HL-60 (cell line): ENCODE measurements around the gene MAP7D2.

ENCODE experiments used
- DNase-seq, 2 experiments: peaks; one replicate each; pipeline ENCODE4 v3.0.0-alpha.2; 2010 to 2020; ENCODE audit warnings: low read depth in 1 of 2, low spot score in 1 of 2
- H3K27ac ChIP-seq: fragments of 250-450 bp; sonication (Bioruptor Pico); replicated peaks from 2 replicates; pipeline ENCODE4 v1.5.1; 2020; ENCODE audit warnings: mild to moderate bottlenecking, moderate library complexity
- H3K27me3 ChIP-seq: fragments of 250-450 bp; sonication (Bioruptor Pico); 2 replicates; pipeline ENCODE4 v1.5.1; 2021; ENCODE audit warnings: mild to moderate bottlenecking, moderate library complexity; ENCODE audit not compliant: insufficient read depth, poor library complexity, severe bottlenecking
- H3K4me3 ChIP-seq: replicated peaks from 2 replicates; pipeline ENCODE4 v1.5.1; 2011; ENCODE audit warnings: mild to moderate bottlenecking, control low read depth, low read length; ENCODE audit not compliant: insufficient read depth
- CTCF ChIP-seq: IDR thresholded peaks from one replicate; pipeline ENCODE4 v1.5.1; 2011; ENCODE audit warnings: low read length, control low read depth, inconsistent platforms; ENCODE audit not compliant: insufficient read depth
- GABPA ChIP-seq: IDR thresholded peaks from 2 replicates; pipeline ENCODE4 v1.6.1; 2012; ENCODE audit warnings: low read depth
- POLR2AphosphoS5 ChIP-seq: IDR thresholded peaks from 2 replicates; pipeline ENCODE4 v1.6.1; 2012; ENCODE audit warnings: low read depth
- SPI1 ChIP-seq: IDR thresholded peaks from 2 replicates; pipeline ENCODE4 v1.6.1; 2012; ENCODE audit warnings: low read depth, mild to moderate bottlenecking, borderline replicate concordance
- TF ChIP-seq, protein P1 (sequence below): IDR thresholded peaks from 2 replicates; pipeline ENCODE4 v1.6.1; 2012; ENCODE audit warnings: low read depth; ENCODE audit not compliant: insufficient replicate concordance

MAP7D2 gene

DNA sequence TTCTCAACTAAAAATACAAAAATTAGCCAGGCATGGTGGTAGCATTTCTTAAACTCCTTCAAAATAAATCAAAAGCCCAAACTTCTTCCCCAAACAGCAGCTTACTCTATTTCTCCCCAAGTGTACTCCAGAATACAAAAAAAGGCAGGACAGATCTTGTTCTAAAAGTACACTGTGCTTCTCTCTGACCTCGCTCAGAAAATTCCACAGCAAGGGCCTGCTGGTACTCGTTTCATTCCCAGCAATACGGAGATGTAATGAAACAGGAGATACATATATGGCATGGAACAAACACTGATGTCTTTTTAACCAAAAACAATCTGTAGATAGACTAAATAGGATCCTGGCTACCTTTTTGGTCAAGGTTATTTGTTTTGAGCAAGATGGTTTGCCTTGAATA lies 25.2 kb downstream of the MAP7D2 start:
- H3K27me3 ChIP-seq = no peaks in the 10 kb centered on the region
- H3K4me3 ChIP-seq = no peak overlapping the region
- H3K27ac ChIP-seq = no peak overlapping the region
- DNase-seq = no peak
- TF ChIP-seq GABPA (no peak), POLR2AphosphoS5 (no peak), SPI1 (no peak), CTCF (no peak)
- TF ChIP-seq, protein P1, sequence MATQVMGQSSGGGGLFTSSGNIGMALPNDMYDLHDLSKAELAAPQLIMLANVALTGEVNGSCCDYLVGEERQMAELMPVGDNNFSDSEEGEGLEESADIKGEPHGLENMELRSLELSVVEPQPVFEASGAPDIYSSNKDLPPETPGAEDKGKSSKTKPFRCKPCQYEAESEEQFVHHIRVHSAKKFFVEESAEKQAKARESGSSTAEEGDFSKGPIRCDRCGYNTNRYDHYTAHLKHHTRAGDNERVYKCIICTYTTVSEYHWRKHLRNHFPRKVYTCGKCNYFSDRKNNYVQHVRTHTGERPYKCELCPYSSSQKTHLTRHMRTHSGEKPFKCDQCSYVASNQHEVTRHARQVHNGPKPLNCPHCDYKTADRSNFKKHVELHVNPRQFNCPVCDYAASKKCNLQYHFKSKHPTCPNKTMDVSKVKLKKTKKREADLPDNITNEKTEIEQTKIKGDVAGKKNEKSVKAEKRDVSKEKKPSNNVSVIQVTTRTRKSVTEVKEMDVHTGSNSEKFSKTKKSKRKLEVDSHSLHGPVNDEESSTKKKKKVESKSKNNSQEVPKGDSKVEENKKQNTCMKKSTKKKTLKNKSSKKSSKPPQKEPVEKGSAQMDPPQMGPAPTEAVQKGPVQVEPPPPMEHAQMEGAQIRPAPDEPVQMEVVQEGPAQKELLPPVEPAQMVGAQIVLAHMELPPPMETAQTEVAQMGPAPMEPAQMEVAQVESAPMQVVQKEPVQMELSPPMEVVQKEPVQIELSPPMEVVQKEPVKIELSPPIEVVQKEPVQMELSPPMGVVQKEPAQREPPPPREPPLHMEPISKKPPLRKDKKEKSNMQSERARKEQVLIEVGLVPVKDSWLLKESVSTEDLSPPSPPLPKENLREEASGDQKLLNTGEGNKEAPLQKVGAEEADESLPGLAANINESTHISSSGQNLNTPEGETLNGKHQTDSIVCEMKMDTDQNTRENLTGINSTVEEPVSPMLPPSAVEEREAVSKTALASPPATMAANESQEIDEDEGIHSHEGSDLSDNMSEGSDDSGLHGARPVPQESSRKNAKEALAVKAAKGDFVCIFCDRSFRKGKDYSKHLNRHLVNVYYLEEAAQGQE = no peak

- H3K4me3 ChIP-seq = no peak overlapping the region
- no peak overlapping the region for H3K27ac ChIP-seq
- H3K27me3 ChIP-seq = no peaks in the 10 kb centered on the region
- no peak for TF ChIP-seq SPI1
- no peak for TF ChIP-seq GABPA
- no peak for TF ChIP-seq CTCF
- TF ChIP-seq, protein P1 = no peak
- no peak for TF ChIP-seq POLR2AphosphoS5
- no peak for DNase-seq
These were observed 26.9 kb downstream of the MAP7D2 start for GRCh38 chrX:20089845-20090244.

- no peak for DNase-seq
- no peak overlapping the region for H3K4me3 ChIP-seq
- H3K27ac ChIP-seq = no peak overlapping the region
- H3K27me3 ChIP-seq = no peaks in the 10 kb centered on the region
- TF ChIP-seq, protein P1 = peak; percentile 54
- TF ChIP-seq GABPA = no peak
These were observed 36.4 kb downstream of the MAP7D2 start for GRCh38 chrX:20080277-20080676.
